WERI-Rb-1 (cell line): ENCODE measurements around the gene STPG4.
A peak's percentile ranks its signal among the peaks of the same experiment; 100 is the strongest.

Experiments
- DNase-seq: peaks from one replicate; pipeline ENCODE4 v3.0.0-alpha.2; 2020
- H3K27ac ChIP-seq: fragments of 250-450 bp; sonication (Bioruptor Pico); 2 replicates; pipeline ENCODE4 v1.5.1; 2020; ENCODE audit warnings: mild to moderate bottlenecking, moderate library complexity
- H3K27me3 ChIP-seq: fragments of 250-450 bp; sonication (Bioruptor Pico); 2 replicates; pipeline ENCODE4 v1.5.1; 2021; ENCODE audit warnings: mild to moderate bottlenecking, low read depth, moderate library complexity; ENCODE audit not compliant: insufficient read depth, severe bottlenecking
- H3K36me3 ChIP-seq: fragments of 250-450 bp; sonication (Bioruptor Pico); 2 replicates; pipeline ENCODE4 v1.5.1; 2020; ENCODE audit warnings: mild to moderate bottlenecking, moderate library complexity
- H3K4me3 ChIP-seq: 2 replicates; pipeline ENCODE4 v1.5.1; 2011; ENCODE audit warnings: low read depth, mild to moderate bottlenecking, control low read depth, low read length
- H3K9me3 ChIP-seq: fragments of 250-450 bp; sonication (Bioruptor Pico); 2 replicates; pipeline ENCODE4 v1.5.1; 2021; ENCODE audit warnings: mild to moderate bottlenecking, moderate library complexity; ENCODE audit not compliant: severe bottlenecking
- CTCF ChIP-seq: IDR thresholded peaks from 2 replicates; pipeline ENCODE4 v1.5.1; 2011; ENCODE audit warnings: low read depth, mild to moderate bottlenecking, control low read depth, inconsistent platforms, low read length

STPG4 gene

GRCh38 chr2:47155091-47155876, at the start of gene STPG4:
Gene STPG4 (minus strand): TSS chr2:47155308. CDS start chr2:47155251, 57 bp downstream.
- H3K27me3 ChIP-seq = no peaks in the 10 kb centered on the region
- H3K9me3 ChIP-seq = no peaks in the 10 kb centered on the region
- no peak within 1 kb of the TSS for H3K27ac ChIP-seq
- no peak for DNase-seq
- TF ChIP-seq CTCF = no peak
- no peak within 1 kb of the TSS for H3K4me3 ChIP-seq
- H3K36me3 ChIP-seq = peaks cover 29% of the 10 kb centered on the region

DNA sequence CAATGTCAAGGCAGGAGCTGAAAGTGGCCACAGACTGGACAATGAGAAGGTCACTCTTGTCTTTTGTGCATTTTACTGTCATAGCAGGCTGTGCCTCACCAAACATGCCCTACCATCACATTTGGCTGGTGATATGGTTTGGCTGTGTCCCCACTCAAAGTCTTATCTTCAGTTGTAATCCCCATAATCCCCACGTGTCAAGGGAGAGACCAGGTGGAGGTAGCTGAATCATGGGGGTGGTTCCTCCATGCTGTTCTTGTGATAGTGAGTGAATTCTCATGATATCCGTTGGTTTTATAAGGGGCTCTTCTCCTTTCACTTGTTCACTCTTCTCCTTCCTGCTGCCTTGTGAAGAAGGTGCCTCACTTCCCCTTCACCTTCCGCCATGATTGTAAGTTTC, 49.6 kb upstream of the STPG4 start:
- no peaks in the 10 kb centered on the region for H3K9me3 ChIP-seq
- no peak for TF ChIP-seq CTCF
- peak; percentile 69 for DNase-seq
- H3K4me3 ChIP-seq = no peak overlapping the region
- peak overlapping the region; percentile 81 for H3K27ac ChIP-seq
- H3K36me3 ChIP-seq = no peaks in the 10 kb centered on the region
- no peaks in the 10 kb centered on the region for H3K27me3 ChIP-seq

GRCh38 chr2:47203995-47204394, 48.9 kb upstream of the STPG4 start:
- Histone ChIP-seq H3K9me3 (no peaks in the 10 kb centered on the region), H3K36me3 (no peaks in the 10 kb centered on the region), H3K4me3 (no peak overlapping the region), H3K27ac (peak overlapping the region; percentile 81), H3K27me3 (no peaks in the 10 kb centered on the region)
- TF ChIP-seq CTCF = no peak
- DNase-seq = no peak

DNA sequence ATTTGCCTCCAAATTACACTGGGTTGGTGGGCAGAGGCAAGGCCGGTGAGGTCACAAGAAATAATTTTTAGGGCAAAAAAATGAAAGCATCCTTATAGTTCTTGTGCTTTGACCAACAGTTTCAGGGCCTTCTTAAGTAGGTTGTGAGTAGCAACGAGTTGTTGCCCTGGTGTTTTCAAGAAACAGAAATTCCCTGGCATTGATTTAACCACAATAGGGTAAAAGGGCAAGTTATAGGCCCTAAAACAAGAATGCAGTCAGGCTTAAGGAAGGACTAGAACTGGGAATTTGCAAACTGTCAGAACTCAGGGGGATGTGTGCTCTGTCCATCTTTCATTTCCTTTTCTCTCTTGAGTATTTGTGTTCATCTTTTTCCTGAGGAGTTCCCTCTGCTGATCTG, 46.1 kb upstream of the STPG4 start:
- no peak for TF ChIP-seq CTCF
- Histone ChIP-seq H3K36me3 (no peaks in the 10 kb centered on the region), H3K9me3 (no peaks in the 10 kb centered on the region), H3K4me3 (no peak overlapping the region), H3K27ac (no peak overlapping the region), H3K27me3 (no peaks in the 10 kb centered on the region)
- DNase-seq = no peak

- no peak overlapping the region for H3K4me3 ChIP-seq
- no peak overlapping the region for H3K27ac ChIP-seq
- no peaks in the 10 kb centered on the region for H3K36me3 ChIP-seq
- TF ChIP-seq CTCF = no peak
- no peaks in the 10 kb centered on the region for H3K9me3 ChIP-seq
- H3K27me3 ChIP-seq = no peaks in the 10 kb centered on the region
- no peak for DNase-seq
These were observed 43.9 kb upstream of the STPG4 start for GRCh38 chr2:47198985-47199451.

- H3K36me3 ChIP-seq = no peaks in the 10 kb centered on the region
- H3K9me3 ChIP-seq = no peaks in the 10 kb centered on the region
- no peak for TF ChIP-seq CTCF
- no peak overlapping the region for H3K27ac ChIP-seq
- H3K4me3 ChIP-seq = no peak overlapping the region
- H3K27me3 ChIP-seq = no peaks in the 10 kb centered on the region
- DNase-seq = no peak
These were observed 41.4 kb upstream of the STPG4 start for GRCh38 chr2:47196499-47196898.
